Stomach (tissue), 9 donors: ENCODE measurements around the gene POMP. TPM values are rescaled to one million over a fixed set of nuclear protein-coding genes. Genes with fewer than 3 reads are reported as not detected.

Source experiments
- DNase-seq, 2 donors: peaks; one replicate each; pipeline versions ENCODE4 v3.0.0 to v3.0.0-alpha.2; 2013 to 2019
- H3K27ac ChIP-seq, 5 donors: fragments of 200-600 bp in 4 of 5; sonication (generic) in 4 of 5; one replicate each; pipeline ENCODE4 v1.5.1; 2013 to 2019; ENCODE audit warnings: mild to moderate bottlenecking in 1 of 5, moderate library complexity in 1 of 5
- H3K27me3 ChIP-seq, 3 donors: fragments of 200-600 bp; sonication (generic); one replicate each; pipeline ENCODE4 v1.5.1; 2017 to 2019; ENCODE audit warnings: mixed run types in 1 of 3
- H3K36me3 ChIP-seq, 4 donors: fragments of 200-600 bp; sonication (generic); 1 replicate in 3 of 4; 2 replicates in 1 of 4; pipeline ENCODE4 v1.5.1; 2016 to 2019
- H3K4me1 ChIP-seq, 4 donors: fragments of 200-600 bp; sonication (generic); one replicate each; pipeline ENCODE4 v1.5.1; 2016 to 2019
- H3K4me3 ChIP-seq, 4 donors: fragments of 200-600 bp; sonication (generic) in 3 of 4; one replicate each; pipeline ENCODE4 v1.5.1; 2016 to 2019; ENCODE audit warnings: mild to moderate bottlenecking in 1 of 4
- H3K9me3 ChIP-seq, 4 donors: fragments of 200-600 bp; sonication (generic); one replicate each; pipeline ENCODE4 v1.5.1; 2016 to 2019
- CTCF ChIP-seq, 7 experiments: fragments of 450-650 bp in 4 of 7; fragments of 200-600 bp in 3 of 7; sonication (generic) in 3 of 7; IDR thresholded peaks; one replicate each; pipeline ENCODE4 v1.5.1; 2016 to 2019; ENCODE audit warnings: antibody characterized with exemption in 7 of 7, control low read depth in 2 of 7, mild to moderate bottlenecking in 1 of 7
- EP300 ChIP-seq: sonication (generic); formaldehyde crosslinking; IDR thresholded peaks from one replicate; pipeline ENCODE4 v1.6.1; 2017; ENCODE audit warnings: antibody characterized with exemption
- POLR2A ChIP-seq, 4 donors: fragments of 450-650 bp; IDR thresholded peaks; one replicate each; pipeline ENCODE4 v1.6.1; 2016; ENCODE audit warnings: antibody characterized with exemption in 4 of 4, control low read depth in 2 of 4, mild to moderate bottlenecking in 1 of 4, moderate library complexity in 1 of 4
- POLR2AphosphoS5 ChIP-seq, 3 donors: sonication (generic); formaldehyde crosslinking; IDR thresholded peaks; one replicate each; pipeline ENCODE4 v1.6.1; 2016; ENCODE audit warnings: antibody characterized with exemption in 3 of 3
- WGBS, 5 donors: extraction: QIAGEN DNeasy Blood & Tissue Kit in 3 of 5; methylation state at CpG; one replicate each; pipeline versions ENCODE4 v1.1.5 to v1.1.7; 2013 to 2018; 5-methylcytosine and 5-hydroxymethylcytosine counted together
- intact Hi-C: fragments of 100-400 bp; cut with DNase I; formaldehyde crosslinking; loops from one replicate; pipeline ENCODE4 v1.15.1; 2023; ENCODE audit warnings: low total_unique reads
- polyA plus RNA-seq, 3 donors: library from polyadenylated mRNA; stranded (reverse); fragments of 200-250 nt; gene quantifications; one replicate each; pipeline ENCODE4 v1.2.3, GENCODE V29; 2013
- total RNA-seq, 5 donors: library from RNA; depleted of rRNA; stranded (reverse); fragments of >200 nt; gene quantifications; one replicate each; pipeline versions ENCODE4 v1.1.0 to v1.2.3, GENCODE V29; 2014 to 2016
- donor health status: healthy with polysubstance abuse.
- donor health status: Bipolar disorder and iron deficiency.
- donor health status: healthy.

Gene POMP
- total and polyA plus RNA-seq, 8 donors = 17.7 to 102 (median 59.4) TPM

GRCh38 chr13:28716511-28716910 is 57.6 kb downstream of the POMP start:
- intact Hi-C loops = no loop called here
- H3K4me1 ChIP-seq = peaks cover 4 to 31% (median 14%) of the 10 kb centered on the region in 4 donors
- no peaks in the 10 kb centered on the region for H3K36me3 ChIP-seq
- TF ChIP-seq CTCF (IDR thresholded peaks at IDR 0.05) (no peak), POLR2AphosphoS5 (IDR thresholded peaks at IDR 0.05) (peak in 2 of 3 donors; percentile 32 to 34)
- no peaks in the 10 kb centered on the region for H3K9me3 ChIP-seq
- 15 to 29% (median 19%) methylated on average over 8 of the region's 8 CpGs for WGBS, 5 donors
- H3K27me3 ChIP-seq = peaks cover 0 to 7% (median 0%) of the 10 kb centered on the region in 3 donors
- peak in 1 of 2 donors; percentile 28 for DNase-seq
- H3K27ac ChIP-seq = peak overlapping the region in 3 of 5 donors; percentile 33 to 94 (median 58)
- no peak overlapping the region for H3K4me3 ChIP-seq

- 64 to 72% (median 72%) methylated on average over 3 of the region's 3 CpGs for WGBS, 5 donors
- intact Hi-C loops = no loop called here
- TF ChIP-seq CTCF (IDR thresholded peaks at IDR 0.05) (no peak), EP300 (no peak), POLR2A (IDR thresholded peaks at IDR 0.05) (no peak), POLR2AphosphoS5 (IDR thresholded peaks at IDR 0.05) (no peak)
- Histone ChIP-seq H3K4me1 (peaks cover 4 to 31% (median 14%) of the 10 kb centered on the region in 4 donors), H3K4me3 (no peak overlapping the region), H3K27ac (peak overlapping the region in 3 of 5 donors; percentile 47 to 94 (median 58)), H3K36me3 (no peaks in the 10 kb centered on the region), H3K27me3 (peaks cover 0 to 7% (median 0%) of the 10 kb centered on the region in 3 donors), H3K9me3 (no peaks in the 10 kb centered on the region)
- DNase-seq = no peak
Observed at GRCh38 chr13:28717170-28717569, 58.2 kb downstream of the POMP start.

- TF ChIP-seq POLR2A (IDR thresholded peaks at IDR 0.05) (no peak), POLR2AphosphoS5 (IDR thresholded peaks at IDR 0.05) (peak in 2 of 3 donors; percentile 23 to 31)
- H3K4me3 ChIP-seq = peak overlapping the region; percentile 46 to 63 (median 60)
- H3K27ac ChIP-seq = peak overlapping the region; percentile 71 to 95 (median 91)
- DNase-seq = no peak
- no peaks in the 10 kb centered on the region for H3K9me3 ChIP-seq
- peaks cover 4 to 31% (median 14%) of the 10 kb centered on the region in 4 donors for H3K4me1 ChIP-seq
- intact Hi-C loops = no loop called here
- H3K27me3 ChIP-seq = peaks cover 0 to 7% (median 0%) of the 10 kb centered on the region in 3 donors
- H3K36me3 ChIP-seq = no peaks in the 10 kb centered on the region
- WGBS, 5 donors = 7 to 13% (median 10%) methylated on average over 10 of the region's 10 CpGs
Observed at GRCh38 chr13:28718196-28718542, 59.2 kb downstream of the POMP start.

GRCh38 chr13:28718543-28719226 is 59.8 kb downstream of the POMP start, which contains the start of gene SLC46A3:
Gene SLC46A3, minus strand, starts transcription at chr13:28718970. Its CDS starts 972 bp downstream, at chr13:28717998.
- 1 to 4% (median 2%) methylated on average over 26 to 78 of the region's 78 CpGs for WGBS, 5 donors
- Histone ChIP-seq H3K4me3 (peak within 1 kb of the TSS; percentile 46 to 63 (median 60)), H3K9me3 (no peaks in the 10 kb centered on the region), H3K27ac (peak within 1 kb of the TSS; percentile 71 to 95 (median 91)), H3K4me1 (peaks cover 4 to 31% (median 14%) of the 10 kb centered on the region in 4 donors), H3K27me3 (peaks cover 0 to 7% (median 0%) of the 10 kb centered on the region in 3 donors), H3K36me3 (no peaks in the 10 kb centered on the region)
- no peak for TF ChIP-seq CTCF (IDR thresholded peaks at IDR 0.05)
- TF ChIP-seq POLR2AphosphoS5 (IDR thresholded peaks at IDR 0.05) = peak; percentile 62 to 87 (median 70)
- DNase-seq = peak; percentile 92 to 98
- intact Hi-C loops = no loop called here
